ENCODE measurements around the gene AGPAT3.
"Not testable (repeated sequence)": the region's sequence is repeated elsewhere in the genome, so short reads cannot be mapped to it uniquely, and the experiment has no call there.

AGPAT3 gene

GRCh38 chr21:43864962-43865539 lies at the start of gene AGPAT3:
TSS of gene AGPAT3 (plus strand) at chr21:43865223. CDS start at chr21:43959682, 94,459 bp downstream.
- DNase-seq (ENCODE audit: low read depth), result no peak

GRCh38 chr21:43815991-43816390 lies 49.0 kb upstream of the AGPAT3 start:
- DNase-seq (ENCODE audit: low read depth), result no peak

- DNase-seq (ENCODE audit: low read depth), result no peak
Observed at GRCh38 chr21:43816611-43817071, 48.4 kb upstream of the AGPAT3 start.

- DNase-seq (ENCODE audit: low read depth), result no peak
Observed at GRCh38 chr21:43817157-43818086, 47.6 kb upstream of the AGPAT3 start.

- DNase-seq (ENCODE audit: low read depth), result no peak
Observed at GRCh38 chr21:43818685-43819084, 46.3 kb upstream of the AGPAT3 start.

GRCh38 chr21:43819511-43820405 lies 45.3 kb upstream of the AGPAT3 start:
- DNase-seq (ENCODE audit: low read depth), result no peak

- DNase-seq (ENCODE audit: low read depth), result no peak
Observed at GRCh38 chr21:43820466-43820865, 44.6 kb upstream of the AGPAT3 start.

- not testable (repeated sequence) for DNase-seq (ENCODE audit: low read depth)
Observed at GRCh38 chr21:43822166-43822565, 42.9 kb upstream of the AGPAT3 start.

GRCh38 chr21:43822741-43823140 lies 42.3 kb upstream of the AGPAT3 start:
- not testable (repeated sequence) for DNase-seq (ENCODE audit: low read depth)

GRCh38 chr21:43824333-43825241 lies 40.4 kb upstream of the AGPAT3 start:
- no peak for DNase-seq (ENCODE audit: low read depth)

GRCh38 chr21:43825242-43825935 lies 39.6 kb upstream of the AGPAT3 start:
- DNase-seq (ENCODE audit: low read depth), result no peak

- no peak for DNase-seq (ENCODE audit: low read depth)
Observed at GRCh38 chr21:43825936-43826622, 38.9 kb upstream of the AGPAT3 start.

- no peak for DNase-seq (ENCODE audit: low read depth)
Observed at GRCh38 chr21:43826623-43826974, 38.4 kb upstream of the AGPAT3 start.

- DNase-seq (ENCODE audit: low read depth), result no peak
Observed at GRCh38 chr21:43827015-43827611, 37.9 kb upstream of the AGPAT3 start.

- DNase-seq (ENCODE audit: low read depth), result no peak
Observed at GRCh38 chr21:43829161-43829560, 35.9 kb upstream of the AGPAT3 start.

GRCh38 chr21:43829575-43830119 lies 35.4 kb upstream of the AGPAT3 start:
- DNase-seq (ENCODE audit: low read depth), result no peak

GRCh38 chr21:43832158-43832550 lies 32.9 kb upstream of the AGPAT3 start:
- no peak for DNase-seq (ENCODE audit: low read depth)

- DNase-seq (ENCODE audit: low read depth), result no peak
Observed at GRCh38 chr21:43832648-43833047, 32.4 kb upstream of the AGPAT3 start.

GRCh38 chr21:43834146-43834905 lies 30.7 kb upstream of the AGPAT3 start:
- DNase-seq (ENCODE audit: low read depth), result no peak
